GM12878 (cell line): ENCODE data around the gene TARP.

Experiments used
- CEBPB ChIP-seq, 2 experiments: fragments of 150-350 bp in 1 of 2; IDR thresholded peaks; 2 replicates each; pipeline ENCODE4 v1.6.1; 2012 to 2014; ENCODE audit warnings: low read depth in 2 of 2, low read length in 2 of 2, borderline replicate concordance in 1 of 2, inconsistent platforms in 1 of 2
- DPF2 ChIP-seq: fragments of 450-650 bp; IDR thresholded peaks from 2 replicates; pipeline ENCODE4 v1.6.1; 2017; ENCODE audit warnings: mild to moderate bottlenecking
- FOXK2 ChIP-seq: fragments of 450-650 bp; IDR thresholded peaks from 2 replicates; pipeline ENCODE4 v1.6.1; 2017; ENCODE audit warnings: mild to moderate bottlenecking, moderate library complexity
- MEF2B ChIP-seq: fragments of 450-650 bp; IDR thresholded peaks from 2 replicates; pipeline ENCODE4 v1.6.1; 2018; ENCODE audit warnings: mild to moderate bottlenecking, moderate library complexity; ENCODE audit not compliant: partially characterized antibody, poor library complexity, severe bottlenecking
- NBN ChIP-seq: fragments of 450-650 bp; IDR thresholded peaks from 2 replicates; pipeline ENCODE4 v1.6.1; 2016
- TBL1XR1 ChIP-seq: IDR thresholded peaks from 2 replicates; pipeline ENCODE4 v1.6.1; 2012; ENCODE audit warnings: low read depth, low read length, improper control_type of control experiment
- TF ChIP-seq, protein P1 (sequence below): fragments of 450-650 bp; conservative IDR thresholded peaks from 2 replicates; pipeline ENCODE4 v1.6.1; 2017; ENCODE audit warnings: mild to moderate bottlenecking, moderate library complexity
- TF ChIP-seq, protein P2 (sequence below): fragments of 150-350 bp; IDR thresholded peaks from 2 replicates; pipeline ENCODE4 v1.6.1; 2016; ENCODE audit warnings: low read depth, low read length
- TF ChIP-seq, protein P3 (sequence below): IDR thresholded peaks from 2 replicates; pipeline ENCODE4 v1.6.1; 2011; ENCODE audit warnings: low read depth, mild to moderate bottlenecking, low read length, moderate library complexity, borderline replicate concordance; ENCODE audit errors: extremely low read depth
- TF ChIP-seq, protein P4 (sequence below): IDR thresholded peaks from 2 replicates; pipeline ENCODE4 v1.6.1; 2011; ENCODE audit warnings: borderline replicate concordance, low read depth, mild to moderate bottlenecking, moderate library complexity, low read length; ENCODE audit not compliant: insufficient read depth, poor library complexity, severe bottlenecking
- TF ChIP-seq, protein P5 (sequence below): fragments of 450-650 bp; IDR thresholded peaks from 2 replicates; pipeline ENCODE4 v1.6.1; 2017; ENCODE audit warnings: mild to moderate bottlenecking, moderate library complexity
- TF ChIP-seq, protein P6 (sequence below): fragments of 450-650 bp; IDR thresholded peaks from 2 replicates; pipeline ENCODE4 v1.6.1; 2017; ENCODE audit warnings: mild to moderate bottlenecking, moderate library complexity

The TARP gene

DNA sequence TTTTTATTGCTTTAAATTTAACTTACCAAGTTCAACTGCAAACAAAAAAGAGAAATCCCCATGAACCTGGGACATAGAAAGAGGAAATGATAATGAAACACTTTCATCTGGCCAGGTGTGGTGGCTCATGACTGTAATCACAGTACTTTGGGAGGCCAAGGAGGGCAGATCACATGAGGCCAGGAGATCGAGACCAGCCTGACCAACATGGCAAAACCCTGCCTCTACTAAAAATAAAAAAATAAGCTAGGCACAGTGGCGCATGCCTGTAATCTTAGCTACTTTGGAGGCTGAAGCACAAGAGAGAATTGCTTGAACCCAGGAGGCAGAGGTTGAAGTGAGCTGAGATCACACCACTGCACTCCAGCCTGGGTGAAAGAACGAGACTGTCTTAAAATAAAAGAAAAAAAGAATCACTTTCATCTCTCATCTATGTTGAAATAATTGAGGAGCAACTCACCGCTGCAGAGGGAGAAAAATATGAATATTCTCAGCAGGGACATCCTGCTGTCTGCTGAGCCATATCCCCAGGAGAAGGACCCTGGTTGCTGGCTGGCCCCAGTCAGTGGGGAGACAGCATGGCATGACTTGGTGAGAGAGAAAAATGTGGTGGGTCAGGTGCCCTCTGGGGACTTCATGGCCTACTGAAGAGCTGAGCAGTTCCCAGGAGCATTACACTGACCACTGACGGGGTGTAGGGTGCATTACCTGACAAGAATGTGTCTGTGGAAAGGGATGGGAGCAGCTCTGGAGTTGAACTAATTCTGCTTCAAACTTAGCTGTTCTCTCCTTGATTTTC lies 22.8 kb upstream of the TARP start (continued):
- TF ChIP-seq, protein P1, sequence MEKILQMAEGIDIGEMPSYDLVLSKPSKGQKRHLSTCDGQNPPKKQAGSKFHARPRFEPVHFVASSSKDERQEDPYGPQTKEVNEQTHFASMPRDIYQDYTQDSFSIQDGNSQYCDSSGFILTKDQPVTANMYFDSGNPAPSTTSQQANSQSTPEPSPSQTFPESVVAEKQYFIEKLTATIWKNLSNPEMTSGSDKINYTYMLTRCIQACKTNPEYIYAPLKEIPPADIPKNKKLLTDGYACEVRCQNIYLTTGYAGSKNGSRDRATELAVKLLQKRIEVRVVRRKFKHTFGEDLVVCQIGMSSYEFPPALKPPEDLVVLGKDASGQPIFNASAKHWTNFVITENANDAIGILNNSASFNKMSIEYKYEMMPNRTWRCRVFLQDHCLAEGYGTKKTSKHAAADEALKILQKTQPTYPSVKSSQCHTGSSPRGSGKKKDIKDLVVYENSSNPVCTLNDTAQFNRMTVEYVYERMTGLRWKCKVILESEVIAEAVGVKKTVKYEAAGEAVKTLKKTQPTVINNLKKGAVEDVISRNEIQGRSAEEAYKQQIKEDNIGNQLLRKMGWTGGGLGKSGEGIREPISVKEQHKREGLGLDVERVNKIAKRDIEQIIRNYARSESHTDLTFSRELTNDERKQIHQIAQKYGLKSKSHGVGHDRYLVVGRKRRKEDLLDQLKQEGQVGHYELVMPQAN, result peak; percentile 73
- TF ChIP-seq TBL1XR1 (no peak), MEF2B (peak; percentile 68), DPF2 (peak; percentile 89), CEBPB (IDR thresholded peaks at IDR 0.05; ENCODE audit: borderline replicate concordance in 1 of 2, low read depth in 2 of 2, low read length in 2 of 2) (no peak), FOXK2 (no peak), NBN (peak; percentile 84)
- TF ChIP-seq, protein P2, sequence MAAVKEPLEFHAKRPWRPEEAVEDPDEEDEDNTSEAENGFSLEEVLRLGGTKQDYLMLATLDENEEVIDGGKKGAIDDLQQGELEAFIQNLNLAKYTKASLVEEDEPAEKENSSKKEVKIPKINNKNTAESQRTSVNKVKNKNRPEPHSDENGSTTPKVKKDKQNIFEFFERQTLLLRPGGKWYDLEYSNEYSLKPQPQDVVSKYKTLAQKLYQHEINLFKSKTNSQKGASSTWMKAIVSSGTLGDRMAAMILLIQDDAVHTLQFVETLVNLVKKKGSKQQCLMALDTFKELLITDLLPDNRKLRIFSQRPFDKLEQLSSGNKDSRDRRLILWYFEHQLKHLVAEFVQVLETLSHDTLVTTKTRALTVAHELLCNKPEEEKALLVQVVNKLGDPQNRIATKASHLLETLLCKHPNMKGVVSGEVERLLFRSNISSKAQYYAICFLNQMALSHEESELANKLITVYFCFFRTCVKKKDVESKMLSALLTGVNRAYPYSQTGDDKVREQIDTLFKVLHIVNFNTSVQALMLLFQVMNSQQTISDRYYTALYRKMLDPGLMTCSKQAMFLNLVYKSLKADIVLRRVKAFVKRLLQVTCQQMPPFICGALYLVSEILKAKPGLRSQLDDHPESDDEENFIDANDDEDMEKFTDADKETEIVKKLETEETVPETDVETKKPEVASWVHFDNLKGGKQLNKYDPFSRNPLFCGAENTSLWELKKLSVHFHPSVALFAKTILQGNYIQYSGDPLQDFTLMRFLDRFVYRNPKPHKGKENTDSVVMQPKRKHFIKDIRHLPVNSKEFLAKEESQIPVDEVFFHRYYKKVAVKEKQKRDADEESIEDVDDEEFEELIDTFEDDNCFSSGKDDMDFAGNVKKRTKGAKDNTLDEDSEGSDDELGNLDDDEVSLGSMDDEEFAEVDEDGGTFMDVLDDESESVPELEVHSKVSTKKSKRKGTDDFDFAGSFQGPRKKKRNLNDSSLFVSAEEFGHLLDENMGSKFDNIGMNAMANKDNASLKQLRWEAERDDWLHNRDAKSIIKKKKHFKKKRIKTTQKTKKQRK, result no peak
- TF ChIP-seq, protein P3, sequence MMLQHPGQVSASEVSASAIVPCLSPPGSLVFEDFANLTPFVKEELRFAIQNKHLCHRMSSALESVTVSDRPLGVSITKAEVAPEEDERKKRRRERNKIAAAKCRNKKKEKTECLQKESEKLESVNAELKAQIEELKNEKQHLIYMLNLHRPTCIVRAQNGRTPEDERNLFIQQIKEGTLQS, result no peak
- TF ChIP-seq, protein P4, sequence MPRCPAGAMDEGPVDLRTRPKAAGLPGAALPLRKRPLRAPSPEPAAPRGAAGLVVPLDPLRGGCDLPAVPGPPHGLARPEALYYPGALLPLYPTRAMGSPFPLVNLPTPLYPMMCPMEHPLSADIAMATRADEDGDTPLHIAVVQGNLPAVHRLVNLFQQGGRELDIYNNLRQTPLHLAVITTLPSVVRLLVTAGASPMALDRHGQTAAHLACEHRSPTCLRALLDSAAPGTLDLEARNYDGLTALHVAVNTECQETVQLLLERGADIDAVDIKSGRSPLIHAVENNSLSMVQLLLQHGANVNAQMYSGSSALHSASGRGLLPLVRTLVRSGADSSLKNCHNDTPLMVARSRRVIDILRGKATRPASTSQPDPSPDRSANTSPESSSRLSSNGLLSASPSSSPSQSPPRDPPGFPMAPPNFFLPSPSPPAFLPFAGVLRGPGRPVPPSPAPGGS, result no peak
- TF ChIP-seq, protein P5, sequence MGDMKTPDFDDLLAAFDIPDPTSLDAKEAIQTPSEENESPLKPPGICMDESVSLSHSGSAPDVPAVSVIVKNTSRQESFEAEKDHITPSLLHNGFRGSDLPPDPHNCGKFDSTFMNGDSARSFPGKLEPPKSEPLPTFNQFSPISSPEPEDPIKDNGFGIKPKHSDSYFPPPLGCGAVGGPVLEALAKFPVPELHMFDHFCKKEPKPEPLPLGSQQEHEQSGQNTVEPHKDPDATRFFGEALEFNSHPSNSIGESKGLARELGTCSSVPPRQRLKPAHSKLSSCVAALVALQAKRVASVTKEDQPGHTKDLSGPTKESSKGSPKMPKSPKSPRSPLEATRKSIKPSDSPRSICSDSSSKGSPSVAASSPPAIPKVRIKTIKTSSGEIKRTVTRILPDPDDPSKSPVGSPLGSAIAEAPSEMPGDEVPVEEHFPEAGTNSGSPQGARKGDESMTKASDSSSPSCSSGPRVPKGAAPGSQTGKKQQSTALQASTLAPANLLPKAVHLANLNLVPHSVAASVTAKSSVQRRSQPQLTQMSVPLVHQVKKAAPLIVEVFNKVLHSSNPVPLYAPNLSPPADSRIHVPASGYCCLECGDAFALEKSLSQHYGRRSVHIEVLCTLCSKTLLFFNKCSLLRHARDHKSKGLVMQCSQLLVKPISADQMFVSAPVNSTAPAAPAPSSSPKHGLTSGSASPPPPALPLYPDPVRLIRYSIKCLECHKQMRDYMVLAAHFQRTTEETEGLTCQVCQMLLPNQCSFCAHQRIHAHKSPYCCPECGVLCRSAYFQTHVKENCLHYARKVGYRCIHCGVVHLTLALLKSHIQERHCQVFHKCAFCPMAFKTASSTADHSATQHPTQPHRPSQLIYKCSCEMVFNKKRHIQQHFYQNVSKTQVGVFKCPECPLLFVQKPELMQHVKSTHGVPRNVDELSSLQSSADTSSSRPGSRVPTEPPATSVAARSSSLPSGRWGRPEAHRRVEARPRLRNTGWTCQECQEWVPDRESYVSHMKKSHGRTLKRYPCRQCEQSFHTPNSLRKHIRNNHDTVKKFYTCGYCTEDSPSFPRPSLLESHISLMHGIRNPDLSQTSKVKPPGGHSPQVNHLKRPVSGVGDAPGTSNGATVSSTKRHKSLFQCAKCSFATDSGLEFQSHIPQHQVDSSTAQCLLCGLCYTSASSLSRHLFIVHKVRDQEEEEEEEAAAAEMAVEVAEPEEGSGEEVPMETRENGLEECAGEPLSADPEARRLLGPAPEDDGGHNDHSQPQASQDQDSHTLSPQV, result no peak
- TF ChIP-seq, protein P6, sequence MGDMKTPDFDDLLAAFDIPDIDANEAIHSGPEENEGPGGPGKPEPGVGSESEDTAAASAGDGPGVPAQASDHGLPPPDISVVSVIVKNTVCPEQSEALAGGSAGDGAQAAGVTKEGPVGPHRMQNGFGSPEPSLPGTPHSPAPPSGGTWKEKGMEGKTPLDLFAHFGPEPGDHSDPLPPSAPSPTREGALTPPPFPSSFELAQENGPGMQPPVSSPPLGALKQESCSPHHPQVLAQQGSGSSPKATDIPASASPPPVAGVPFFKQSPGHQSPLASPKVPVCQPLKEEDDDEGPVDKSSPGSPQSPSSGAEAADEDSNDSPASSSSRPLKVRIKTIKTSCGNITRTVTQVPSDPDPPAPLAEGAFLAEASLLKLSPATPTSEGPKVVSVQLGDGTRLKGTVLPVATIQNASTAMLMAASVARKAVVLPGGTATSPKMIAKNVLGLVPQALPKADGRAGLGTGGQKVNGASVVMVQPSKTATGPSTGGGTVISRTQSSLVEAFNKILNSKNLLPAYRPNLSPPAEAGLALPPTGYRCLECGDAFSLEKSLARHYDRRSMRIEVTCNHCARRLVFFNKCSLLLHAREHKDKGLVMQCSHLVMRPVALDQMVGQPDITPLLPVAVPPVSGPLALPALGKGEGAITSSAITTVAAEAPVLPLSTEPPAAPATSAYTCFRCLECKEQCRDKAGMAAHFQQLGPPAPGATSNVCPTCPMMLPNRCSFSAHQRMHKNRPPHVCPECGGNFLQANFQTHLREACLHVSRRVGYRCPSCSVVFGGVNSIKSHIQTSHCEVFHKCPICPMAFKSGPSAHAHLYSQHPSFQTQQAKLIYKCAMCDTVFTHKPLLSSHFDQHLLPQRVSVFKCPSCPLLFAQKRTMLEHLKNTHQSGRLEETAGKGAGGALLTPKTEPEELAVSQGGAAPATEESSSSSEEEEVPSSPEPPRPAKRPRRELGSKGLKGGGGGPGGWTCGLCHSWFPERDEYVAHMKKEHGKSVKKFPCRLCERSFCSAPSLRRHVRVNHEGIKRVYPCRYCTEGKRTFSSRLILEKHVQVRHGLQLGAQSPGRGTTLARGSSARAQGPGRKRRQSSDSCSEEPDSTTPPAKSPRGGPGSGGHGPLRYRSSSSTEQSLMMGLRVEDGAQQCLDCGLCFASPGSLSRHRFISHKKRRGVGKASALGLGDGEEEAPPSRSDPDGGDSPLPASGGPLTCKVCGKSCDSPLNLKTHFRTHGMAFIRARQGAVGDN, result no peak
